Measurements from ENCODE around the gene EXOC3L1. TPM values are rescaled to one million over a fixed set of nuclear protein-coding genes. Genes with fewer than 3 reads are reported as not detected.

Gene EXOC3L1
- polyA plus RNA-seq, 12 donors = 5.7 to 13.6 (median 8.1) TPM; not detected in 1

- DNase-seq = no peak
Observed at GRCh38 chr16:67165121-67166078, 24.5 kb downstream of the EXOC3L1 start.

GRCh38 chr16:67164599-67165061 is 25.3 kb downstream of the EXOC3L1 start, which contains the start of gene HSF4:
Gene HSF4, plus strand, starts transcription at chr16:67164745. Its CDS starts 67 bp downstream, at chr16:67164812.
- DNase-seq = no peak

GRCh38 chr16:67163999-67164558 is 25.9 kb downstream of the EXOC3L1 start:
- DNase-seq = no peak

GRCh38 chr16:67163164-67163998 is 26.6 kb downstream of the EXOC3L1 start:
- no peak for DNase-seq

- no peak for DNase-seq
Observed at GRCh38 chr16:67162506-67163163, 27.3 kb downstream of the EXOC3L1 start.

GRCh38 chr16:67161595-67162058 is 28.3 kb downstream of the EXOC3L1 start:
- no peak for DNase-seq

GRCh38 chr16:67158637-67159600 is 31.0 kb downstream of the EXOC3L1 start:
- no peak for DNase-seq

- DNase-seq = no peak
Observed at GRCh38 chr16:67157892-67158635, 31.9 kb downstream of the EXOC3L1 start.

GRCh38 chr16:67157106-67157748 is 32.7 kb downstream of the EXOC3L1 start:
- no peak for DNase-seq

GRCh38 chr16:67156143-67156844 is 33.6 kb downstream of the EXOC3L1 start:
- DNase-seq = no peak

- peak; percentile 81 for DNase-seq
Observed at GRCh38 chr16:67155295-67156142, 34.4 kb downstream of the EXOC3L1 start.

GRCh38 chr16:67154578-67155294 is 35.2 kb downstream of the EXOC3L1 start:
- DNase-seq = no peak

- DNase-seq = no peak
Observed at GRCh38 chr16:67151431-67152097, 38.4 kb downstream of the EXOC3L1 start.

- DNase-seq = peak; percentile 91
Observed at GRCh38 chr16:67150833-67151396, 39.0 kb downstream of the EXOC3L1 start, which contains the start of gene B3GNT9. Gene B3GNT9, minus strand, starts transcription at chr16:67150998. Its CDS starts 513 bp downstream, at chr16:67150485.

Measured in muscle of arm (tissue), 12 donors.